ENCODE data around the gene B4GALNT1. TPM values are rescaled to one million over a fixed set of nuclear protein-coding genes. Genes with fewer than 3 reads are reported as not detected.

B4GALNT1 gene
- total RNA-seq, 1 experiment from 2014 or later = 31.3 TPM

- H3K9me3 ChIP-seq (ENCODE audit: control insufficient read depth in 1 of 2, insufficient read depth in 1 of 2, low read depth in 1 of 2, low read length in 2 of 2) = no peaks in the 10 kb centered on the region
- TF ChIP-seq MAX (IDR thresholded peaks at IDR 0.05) (no peak), JUND (IDR thresholded peaks at IDR 0.05) (no peak), ZNF274 (IDR thresholded peaks at IDR 0.05; ENCODE audit: low read depth, low read length) (no peak), POLR2AphosphoS5 (IDR thresholded peaks at IDR 0.05; ENCODE audit: low read depth, low read length) (no peak), CEBPB (IDR thresholded peaks at IDR 0.05; ENCODE audit: low read depth) (no peak), ATF3 (IDR thresholded peaks at IDR 0.05) (no peak), YY1 (IDR thresholded peaks at IDR 0.05; ENCODE audit: extremely low read depth, insufficient replicate concordance, low read depth, low read length) (no peak), SIN3A (IDR thresholded peaks at IDR 0.05; ENCODE audit: low read depth) (no peak), TCF7L2 (IDR thresholded peaks at IDR 0.05; ENCODE audit: borderline replicate concordance, extremely low read depth, insufficient read depth, insufficient read length) (no peak), FOSL1 (IDR thresholded peaks at IDR 0.05; ENCODE audit: low read depth) (no peak), POLR2A (IDR thresholded peaks at IDR 0.05; ENCODE audit: borderline replicate concordance, extremely low read depth, insufficient read depth, insufficient read length) (no peak), SP1 (IDR thresholded peaks at IDR 0.05; ENCODE audit: low read depth) (no peak), EGR1 (IDR thresholded peaks at IDR 0.05; ENCODE audit: low read depth) (no peak), EZH2phosphoT487 (IDR thresholded peaks at IDR 0.05; ENCODE audit: borderline replicate concordance) (no peak), ELF1 (IDR thresholded peaks at IDR 0.05; ENCODE audit: borderline replicate concordance, low read depth) (no peak), EZH2 (IDR thresholded peaks at IDR 0.05) (no peak)
- peaks cover 0 to 14% of the 10 kb centered on the region in 2 experiments; a peak in 2 of 4 replicates for H3K36me3 ChIP-seq (ENCODE audit: control insufficient read depth in 1 of 2, insufficient read depth in 2 of 2, low read length in 2 of 2)
- no peak overlapping the region for H2AFZ ChIP-seq (ENCODE audit: low read depth, low read length, poor library complexity, severe bottlenecking)
- H3K27ac ChIP-seq (ENCODE audit: low read depth, low read length) = no peak overlapping the region
- no TSS peak for BruUV-seq (replicated peaks)
- ATAC-seq (no peak), DNase-seq (ENCODE audit: low read depth, low spot score) (no peak)
- H3K27me3 ChIP-seq (ENCODE audit: insufficient read depth, low read length) = peaks cover 4% of the 10 kb centered on the region; the same call in 1 of the 2 replicates
- no peak overlapping the region for H3K9ac ChIP-seq (ENCODE audit: low read length)
- no peak overlapping the region for H3K4me2 ChIP-seq (ENCODE audit: low read length)
- ChIA-PET CTCF (no interaction called here), POLR2A (no interaction called here), RAD21 (ENCODE audit: low non-redundant PET in 1 of 2, low total read pairs in 2 of 2, uncharacterized antibody in 2 of 2, unreplicated experiment in 2 of 2) (no interaction called here)
- H4K20me1 ChIP-seq (ENCODE audit: insufficient read depth) = no peaks in the 10 kb centered on the region
- no peaks in the 10 kb centered on the region for H3K4me1 ChIP-seq (ENCODE audit: control insufficient read depth in 1 of 2, insufficient read depth in 2 of 2, low read length in 2 of 2)
- no peaks in the 10 kb centered on the region for H3K9me2 ChIP-seq (ENCODE audit: insufficient read depth)
- H3K4me3 ChIP-seq (replicated peaks in 1 of 2; ENCODE audit: low read depth in 1 of 2, low read length in 2 of 2) = no peak overlapping the region
- no peaks in the 10 kb centered on the region for H3K79me2 ChIP-seq (ENCODE audit: insufficient read depth, low read length)
- intact Hi-C loops (cut with micrococcal nuclease) = no loop called here
These were observed 7.6 kb downstream of the B4GALNT1 start for GRCh38 chr12:57625261-57626032.

Data from HCT116 (cell line).